Neutrophil (primary cell): ENCODE data around the gene GRIP2.

ENCODE experiments used
- H3K27ac ChIP-seq: fragments of 200-600 bp; sonication (generic); 2 replicates; pipeline ENCODE4 v1.5.1; 2016; ENCODE audit warnings: mild to moderate bottlenecking, moderate library complexity
- H3K27me3 ChIP-seq: fragments of 200-600 bp; sonication (generic); 2 replicates; pipeline ENCODE4 v1.6.0; 2016; ENCODE audit warnings: mild to moderate bottlenecking
- H3K36me3 ChIP-seq: fragments of 200-600 bp; sonication (generic); 2 replicates; pipeline ENCODE4 v1.5.1; 2017
- H3K4me1 ChIP-seq, 2 experiments: fragments of 200-600 bp in 1 of 2; sonication (generic) in 1 of 2; 1 replicate in 1 of 2; 2 replicates in 1 of 2; pipeline versions ENCODE4 v1.5.1 to v1.6.1; 2013 to 2016; ENCODE audit warnings: low read depth in 1 of 2, low read length in 1 of 2, mild to moderate bottlenecking in 1 of 2, moderate library complexity in 1 of 2; ENCODE audit not compliant: control insufficient read depth in 1 of 2, insufficient read depth in 1 of 2
- H3K4me3 ChIP-seq, 2 experiments: fragments of 200-600 bp in 1 of 2; sonication (generic) in 1 of 2; 1 replicate in 1 of 2; 2 replicates in 1 of 2; pipeline ENCODE4 v1.5.1; 2013 to 2016; ENCODE audit warnings: low read depth in 1 of 2, low read length in 1 of 2, mild to moderate bottlenecking in 1 of 2, moderate library complexity in 1 of 2
- H3K9me3 ChIP-seq: fragments of 200-600 bp; sonication (generic); 2 replicates; pipeline ENCODE4 v1.5.1; 2016
- CTCF ChIP-seq: fragments of 200-600 bp; sonication (generic); IDR thresholded peaks from 2 replicates; pipeline ENCODE4 v1.5.1; 2016; ENCODE audit warnings: antibody characterized with exemption

The GRIP2 gene

GRCh38 chr3:14535616-14536015, 4.5 kb downstream of the GRIP2 start:
- no peak overlapping the region for H3K4me3 ChIP-seq
- H3K27ac ChIP-seq = no peak overlapping the region
- no peak for TF ChIP-seq CTCF
- no peaks in the 10 kb centered on the region for H3K9me3 ChIP-seq
- no peaks in the 10 kb centered on the region for H3K4me1 ChIP-seq
- H3K27me3 ChIP-seq = peaks cover 32% of the 10 kb centered on the region
- H3K36me3 ChIP-seq = no peaks in the 10 kb centered on the region

GRCh38 chr3:14534516-14535191, 5.5 kb downstream of the GRIP2 start:
- Histone ChIP-seq H3K9me3 (no peaks in the 10 kb centered on the region), H3K4me1 (no peaks in the 10 kb centered on the region), H3K27me3 (peaks cover 39% of the 10 kb centered on the region), H3K4me3 (no peak overlapping the region), H3K27ac (no peak overlapping the region), H3K36me3 (no peaks in the 10 kb centered on the region)
- no peak for TF ChIP-seq CTCF

- H3K4me1 ChIP-seq = no peaks in the 10 kb centered on the region
These were observed 6.6 kb downstream of the GRIP2 start for GRCh38 chr3:14533457-14533958.

GRCh38 chr3:14532691-14533456, 7.3 kb downstream of the GRIP2 start:
- Histone ChIP-seq H3K36me3 (no peaks in the 10 kb centered on the region), H3K9me3 (no peaks in the 10 kb centered on the region), H3K27me3 (peaks cover 44% of the 10 kb centered on the region), H3K4me1 (no peaks in the 10 kb centered on the region), H3K4me3 (no peak overlapping the region), H3K27ac (no peak overlapping the region)
- no peak for TF ChIP-seq CTCF

More at GRCh38 chr3:14533457-14533958, 6.6 kb downstream of the GRIP2 start:
- no peak overlapping the region for H3K27ac ChIP-seq
- H3K27me3 ChIP-seq = peaks cover 42% of the 10 kb centered on the region
- no peaks in the 10 kb centered on the region for H3K9me3 ChIP-seq
- H3K4me3 ChIP-seq = no peak overlapping the region
- TF ChIP-seq CTCF = no peak
- H3K36me3 ChIP-seq = no peaks in the 10 kb centered on the region

- Histone ChIP-seq H3K9me3 (no peaks in the 10 kb centered on the region), H3K27me3 (peaks cover 44% of the 10 kb centered on the region), H3K36me3 (no peaks in the 10 kb centered on the region), H3K27ac (no peak overlapping the region), H3K4me1 (no peaks in the 10 kb centered on the region), H3K4me3 (no peak overlapping the region)
- no peak for TF ChIP-seq CTCF
These were observed 8.2 kb downstream of the GRIP2 start for GRCh38 chr3:14531856-14532395.
